Measurements from ENCODE around the gene SLC39A7. TPM values are rescaled to one million over a fixed set of nuclear protein-coding genes. Genes with fewer than 3 reads are reported as not detected.

Gene SLC39A7
- total RNA-seq, 2 experiments from 2014 or later: 33.0 to 41.8 TPM

- H3K27ac Mint-ChIP-seq: no peak overlapping the region
- intact Hi-C loops (cut with DNase I, micrococcal nuclease): no loop called here
- no peaks in the 10 kb centered on the region for H3K4me1 Mint-ChIP-seq
- no peak for ATAC-seq
- no peaks in the 10 kb centered on the region for H3K36me3 Mint-ChIP-seq (ENCODE audit: low read depth)
- no peaks in the 10 kb centered on the region for H3K27me3 Mint-ChIP-seq
- no peaks in the 10 kb centered on the region for H3K9me3 Mint-ChIP-seq (ENCODE audit: low read depth)
- ChIA-PET POLR2A (no interaction called here), CTCF (interaction anchor here (1.1 to 1.3 kb wide), 2 partner anchors 11 to 16 kb away, joined by 3 to 5 read pairs; no protein-coding TSS in a partner anchor)
- no peak overlapping the region for H3K4me3 Mint-ChIP-seq
- DNase-seq: no peak
Observed at GRCh38 chr6:33171880-33172687, 28.6 kb upstream of the SLC39A7 start.

- no peaks in the 10 kb centered on the region for H3K9me3 Mint-ChIP-seq (ENCODE audit: low read depth)
- H3K4me1 Mint-ChIP-seq: no peaks in the 10 kb centered on the region
- DNase-seq (no peak), ATAC-seq (no peak)
- ChIA-PET CTCF (interaction anchor here (0.6 to 1.5 kb wide), 6 partner anchors 11 to 303 kb away, joined by 3 to 9 read pairs (median 3); partner anchors contain the start of gene VPS52), POLR2A (no interaction called here)
- intact Hi-C loops (cut with DNase I, micrococcal nuclease): no loop called here
- H3K36me3 Mint-ChIP-seq (ENCODE audit: low read depth): no peaks in the 10 kb centered on the region
- no peak overlapping the region for H3K27ac Mint-ChIP-seq
- H3K4me3 Mint-ChIP-seq: no peak overlapping the region
- no peaks in the 10 kb centered on the region for H3K27me3 Mint-ChIP-seq
Observed at GRCh38 chr6:33172688-33173534, 27.8 kb upstream of the SLC39A7 start.

GRCh38 chr6:33173535-33174180 lies 27.0 kb upstream of the SLC39A7 start:
- DNase-seq (no peak), ATAC-seq (no peak)
- H3K27me3 Mint-ChIP-seq: no peaks in the 10 kb centered on the region
- H3K4me3 Mint-ChIP-seq: no peak overlapping the region
- no peaks in the 10 kb centered on the region for H3K36me3 Mint-ChIP-seq (ENCODE audit: low read depth)
- POLR2A ChIA-PET: no interaction called here
- intact Hi-C loops (cut with DNase I, micrococcal nuclease): no loop called here
- H3K27ac Mint-ChIP-seq: no peak overlapping the region
- CTCF ChIA-PET: interaction anchor here (0.6 to 1.5 kb wide), 6 partner anchors 12 to 304 kb away, joined by 3 to 9 read pairs (median 3); partner anchors contain the start of gene VPS52
- no peaks in the 10 kb centered on the region for H3K9me3 Mint-ChIP-seq (ENCODE audit: low read depth)
- no peaks in the 10 kb centered on the region for H3K4me1 Mint-ChIP-seq

- ChIA-PET CTCF (interaction anchor here (0.9 to 1.1 kb wide), 2 partner anchors 27 to 307 kb away, joined by 3 to 4 read pairs; no protein-coding TSS in a partner anchor), POLR2A (no interaction called here)
- intact Hi-C loops (cut with DNase I, micrococcal nuclease): no loop called here
- no peak for DNase-seq
- Mint-ChIP-seq H3K4me3 (no peak overlapping the region), H3K36me3 (ENCODE audit: low read depth) (no peaks in the 10 kb centered on the region), H3K9me3 (ENCODE audit: low read depth) (no peaks in the 10 kb centered on the region), H3K4me1 (no peaks in the 10 kb centered on the region), H3K27me3 (no peaks in the 10 kb centered on the region), H3K27ac (no peak overlapping the region)
- ATAC-seq: no peak
Observed at GRCh38 chr6:33174784-33175183, 25.9 kb upstream of the SLC39A7 start.

- Mint-ChIP-seq H3K4me1 (no peaks in the 10 kb centered on the region), H3K36me3 (ENCODE audit: low read depth) (no peaks in the 10 kb centered on the region), H3K9me3 (ENCODE audit: low read depth) (no peaks in the 10 kb centered on the region), H3K27ac (no peak overlapping the region), H3K4me3 (no peak overlapping the region), H3K27me3 (no peaks in the 10 kb centered on the region)
- ChIA-PET POLR2A (no interaction called here), CTCF (interaction anchor here (0.6 kb wide), 1 partner anchor 73 kb away, joined by 3 read pairs; no protein-coding TSS in a partner anchor)
- ATAC-seq: no peak
- DNase-seq: no peak
- intact Hi-C loops (cut with DNase I, micrococcal nuclease): no loop called here
Observed at GRCh38 chr6:33175436-33176069, 25.1 kb upstream of the SLC39A7 start.

- no peaks in the 10 kb centered on the region for H3K36me3 Mint-ChIP-seq (ENCODE audit: low read depth)
- H3K27me3 Mint-ChIP-seq: no peaks in the 10 kb centered on the region
- no peaks in the 10 kb centered on the region for H3K9me3 Mint-ChIP-seq (ENCODE audit: low read depth)
- CTCF ChIA-PET: interaction anchor here (1.5 kb wide), 1 partner anchor 21 kb away, joined by 5 read pairs; no protein-coding TSS in a partner anchor
- no peak overlapping the region for H3K27ac Mint-ChIP-seq
- intact Hi-C loops (cut with DNase I, micrococcal nuclease): no loop called here
- no peaks in the 10 kb centered on the region for H3K4me1 Mint-ChIP-seq
- DNase-seq (no peak), ATAC-seq (no peak)
- no peak overlapping the region for H3K4me3 Mint-ChIP-seq
- POLR2A ChIA-PET: no interaction called here
Observed at GRCh38 chr6:33176906-33177305, 23.8 kb upstream of the SLC39A7 start.

- CTCF ChIA-PET: interaction anchor here (0.6 to 1.5 kb wide), 6 partner anchors 11 to 71 kb away, joined by 3 to 5 read pairs (median 3); no protein-coding TSS in a partner anchor
- no peak for DNase-seq
Observed at GRCh38 chr6:33177552-33178446, 22.9 kb upstream of the SLC39A7 start.

GRCh38 chr6:33178755-33179475 lies 21.8 kb upstream of the SLC39A7 start:
- Mint-ChIP-seq H3K4me3 (no peak overlapping the region), H3K4me1 (peaks cover 15% of the 10 kb centered on the region), H3K36me3 (ENCODE audit: low read depth) (peaks cover 14% of the 10 kb centered on the region), H3K27me3 (no peaks in the 10 kb centered on the region), H3K9me3 (ENCODE audit: low read depth) (peaks cover 13% of the 10 kb centered on the region), H3K27ac (no peak overlapping the region)
- CTCF ChIA-PET: interaction anchor here (0.6 kb wide), 1 partner anchor 33 kb away, joined by 3 read pairs; no protein-coding TSS in a partner anchor
- ATAC-seq: no peak
- intact Hi-C loops (cut with DNase I, micrococcal nuclease): no loop called here
- POLR2A ChIA-PET: no interaction called here
- DNase-seq: no peak

More at GRCh38 chr6:33177552-33178446, 22.9 kb upstream of the SLC39A7 start:
- peaks cover 3% of the 10 kb centered on the region for H3K9me3 Mint-ChIP-seq (ENCODE audit: low read depth)
- H3K27me3 Mint-ChIP-seq: no peaks in the 10 kb centered on the region
- intact Hi-C loops (cut with DNase I, micrococcal nuclease): no loop called here
- H3K27ac Mint-ChIP-seq: no peak overlapping the region
- peaks cover 3% of the 10 kb centered on the region for H3K4me1 Mint-ChIP-seq
- no peak overlapping the region for H3K4me3 Mint-ChIP-seq
- no peak for ATAC-seq
- POLR2A ChIA-PET: no interaction called here
- peaks cover 2% of the 10 kb centered on the region for H3K36me3 Mint-ChIP-seq (ENCODE audit: low read depth)

- Mint-ChIP-seq H3K27me3 (no peaks in the 10 kb centered on the region), H3K4me1 (peaks cover 23% of the 10 kb centered on the region), H3K27ac (no peak overlapping the region), H3K36me3 (ENCODE audit: low read depth) (peaks cover 22% of the 10 kb centered on the region), H3K9me3 (ENCODE audit: low read depth) (peaks cover 17% of the 10 kb centered on the region), H3K4me3 (no peak overlapping the region)
- intact Hi-C loops (cut with DNase I, micrococcal nuclease): no loop called here
- DNase-seq (no peak), ATAC-seq (no peak)
- CTCF ChIA-PET: no interaction called here
- POLR2A ChIA-PET: no interaction called here
Observed at GRCh38 chr6:33181141-33181540, 19.5 kb upstream of the SLC39A7 start.

Data from activated CD4-positive, alpha-beta T cell treated with anti-CD3 and anti-CD28 coated beads for 36 hours (primary cell).